GM18520 (cell line): Measurements from ENCODE around the gene GRM2.

Source experiments
- ATAC-seq: cut with Tn5 transposase; IDR thresholded peaks from one replicate; pipeline ENCODE4 v1.9.1; 2021; ENCODE audit not compliant: unreplicated experiment

GRM2 gene

GRCh38 chr3:51704511-51704950, 2.3 kb upstream of the GRM2 start:
- no peak for ATAC-seq

- no peak for ATAC-seq
Measured at GRCh38 chr3:51705276-51706020, 1.4 kb upstream of the GRM2 start.

GRCh38 chr3:51706021-51706485, 815 bp upstream of the GRM2 start:
- ATAC-seq = no peak

- ATAC-seq = no peak
Measured at GRCh38 chr3:51708216-51708845, 1.5 kb downstream of the GRM2 start.

GRCh38 chr3:51709004-51709420, 2.1 kb downstream of the GRM2 start:
- ATAC-seq = no peak

- no peak for ATAC-seq
Measured at GRCh38 chr3:51709675-51710074, 2.8 kb downstream of the GRM2 start.

- ATAC-seq = no peak
Measured at GRCh38 chr3:51710631-51711351, 3.9 kb downstream of the GRM2 start.

- no peak for ATAC-seq
Measured at GRCh38 chr3:51711352-51712037, 4.6 kb downstream of the GRM2 start.

GRCh38 chr3:51712038-51712420, 5.2 kb downstream of the GRM2 start:
- no peak for ATAC-seq

- no peak for ATAC-seq
Measured at GRCh38 chr3:51712511-51712931, 5.7 kb downstream of the GRM2 start.

GRCh38 chr3:51712963-51713362, 6.1 kb downstream of the GRM2 start:
- no peak for ATAC-seq

- no peak for ATAC-seq
Measured at GRCh38 chr3:51715231-51715976, 8.5 kb downstream of the GRM2 start.

- no peak for ATAC-seq
Measured at GRCh38 chr3:51715977-51716294, 9.1 kb downstream of the GRM2 start.

- no peak for ATAC-seq
Measured at GRCh38 chr3:51716805-51717204, 9.9 kb downstream of the GRM2 start.

- no peak for ATAC-seq
Measured at GRCh38 chr3:51717446-51717845, 10.6 kb downstream of the GRM2 start.

- no peak for ATAC-seq
Measured at GRCh38 chr3:51717947-51718346, 11.1 kb downstream of the GRM2 start.

GRCh38 chr3:51718547-51719409, 11.9 kb downstream of the GRM2 start:
- ATAC-seq = no peak

GRCh38 chr3:51719410-51720025, 12.7 kb downstream of the GRM2 start:
- no peak for ATAC-seq

- no peak for ATAC-seq
Measured at GRCh38 chr3:51720292-51721061, 13.6 kb downstream of the GRM2 start.
